ENCODE results near the gene NLK.
"Not testable (repeated sequence)": the region's sequence is repeated elsewhere in the genome, so short reads cannot be mapped to it uniquely, and the experiment has no call there.

NLK gene
- total RNA-seq: 15.1 to 54.0 (median 30.3) reads per million in 18 experiments

- DNase-seq: no peak
Measured at GRCh38 chr17:28042657-28042720, at the start of gene NLK. Gene NLK (plus strand): TSS chr17:28042677. CDS start chr17:28042874, 197 bp downstream.

- no peak for DNase-seq
Measured at GRCh38 chr17:27993161-27993695, 49.2 kb upstream of the NLK start.

- peak in 1 of 2 donors; percentile 34 for DNase-seq
Measured at GRCh38 chr17:27993723-27994310, 48.7 kb upstream of the NLK start.

GRCh38 chr17:27994586-27994985, 47.9 kb upstream of the NLK start:
- DNase-seq: no peak

- DNase-seq: no peak
Measured at GRCh38 chr17:27995554-27995953, 46.9 kb upstream of the NLK start.

GRCh38 chr17:27996202-27997043, 46.1 kb upstream of the NLK start:
- DNase-seq: no peak

- no peak for DNase-seq
Measured at GRCh38 chr17:27997044-27997401, 45.5 kb upstream of the NLK start.

GRCh38 chr17:27997522-27997921, 45.0 kb upstream of the NLK start:
- DNase-seq: no peak

- no peak for DNase-seq
Measured at GRCh38 chr17:28001149-28001548, 41.3 kb upstream of the NLK start.

- DNase-seq: no peak
Measured at GRCh38 chr17:28004344-28004743, 38.1 kb upstream of the NLK start.

GRCh38 chr17:28007925-28008324, 34.6 kb upstream of the NLK start:
- DNase-seq: not testable (repeated sequence)

GRCh38 chr17:28008513-28008912, 34.0 kb upstream of the NLK start:
- peak; percentile 19 to 52 for DNase-seq

- no peak for DNase-seq
Measured at GRCh38 chr17:28010406-28010805, 32.1 kb upstream of the NLK start.

GRCh38 chr17:28018439-28019070, 23.9 kb upstream of the NLK start:
- no peak for DNase-seq

GRCh38 chr17:28020515-28020914, 22.0 kb upstream of the NLK start:
- DNase-seq: no peak

GRCh38 chr17:28029044-28029443, 13.4 kb upstream of the NLK start:
- DNase-seq: no peak

- DNase-seq: no peak
Measured at GRCh38 chr17:28030386-28030785, 12.1 kb upstream of the NLK start.

GRCh38 chr17:28031174-28031573, 11.3 kb upstream of the NLK start:
- no peak for DNase-seq

GRCh38 chr17:28033972-28034714, 8.3 kb upstream of the NLK start:
- peak; percentile 52 for DNase-seq

- DNase-seq: not testable (repeated sequence)
Measured at GRCh38 chr17:28035452-28035851, 7.0 kb upstream of the NLK start.

- not testable (repeated sequence) for DNase-seq
Measured at GRCh38 chr17:28035884-28036283, 6.6 kb upstream of the NLK start.

GRCh38 chr17:28038802-28039201, 3.7 kb upstream of the NLK start:
- peak; percentile 23 to 54 for DNase-seq

GRCh38 chr17:28039251-28039650, 3.2 kb upstream of the NLK start:
- DNase-seq: no peak
